CD14-positive monocyte (primary cell): ENCODE measurements around the gene CYP27C1. TPM values are rescaled to one million over a fixed set of nuclear protein-coding genes. Genes with fewer than 3 reads are reported as not detected.
A peak's percentile ranks its signal among the peaks of the same experiment; 100 is the strongest.

Source experiments
- DNase-seq, 3 donors: peaks; one replicate each; pipeline ENCODE4 v3.0.0-alpha.2; 2011 to 2022
- H2AFZ ChIP-seq: 2 replicates; pipeline ENCODE4 v1.6.0; 2012; ENCODE audit warnings: mild to moderate bottlenecking, low read depth, low read length, inconsistent platforms; ENCODE audit not compliant: insufficient read depth, poor library complexity, severe bottlenecking
- H3K27ac ChIP-seq, 2 donors: 1 replicate in 1 of 2; 2 replicates in 1 of 2; pipeline ENCODE4 v1.5.1; 2012 to 2013; ENCODE audit warnings: low read length in 2 of 2, control low read depth in 1 of 2, inconsistent platforms in 1 of 2, low read depth in 1 of 2, mild to moderate bottlenecking in 1 of 2
- H3K27me3 ChIP-seq, 2 donors: one replicate each; pipeline versions ENCODE4 v1.6.0 to v1.6.1; 2011 to 2013; ENCODE audit warnings: low read length in 2 of 2; ENCODE audit not compliant: control insufficient read depth in 2 of 2, insufficient read depth in 2 of 2
- H3K36me3 ChIP-seq, 2 donors: replicated peaks in 1 of 2; 1 replicate in 1 of 2; 2 replicates in 1 of 2; pipeline versions ENCODE4 v1.5.1 to v1.6.1; 2012 to 2013; ENCODE audit warnings: low read length in 2 of 2, control low read depth in 1 of 2, inconsistent platforms in 1 of 2, mild to moderate bottlenecking in 1 of 2; ENCODE audit not compliant: insufficient read depth in 2 of 2, control insufficient read depth in 1 of 2
- H3K4me1 ChIP-seq, 2 donors: 1 replicate in 1 of 2; 2 replicates in 1 of 2; pipeline versions ENCODE4 v1.5.1 to v1.6.1; 2012 to 2013; ENCODE audit warnings: low read length in 2 of 2, control low read depth in 1 of 2, inconsistent platforms in 1 of 2, mild to moderate bottlenecking in 1 of 2, moderate library complexity in 1 of 2; ENCODE audit not compliant: insufficient read depth in 2 of 2, control insufficient read depth in 1 of 2
- H3K4me2 ChIP-seq: replicated peaks from 2 replicates; pipeline ENCODE3; 2012; ENCODE audit warnings: low read length, moderate library complexity, mild to moderate bottlenecking; ENCODE audit not compliant: poor library complexity, severe bottlenecking; ENCODE audit errors: extremely low read depth
- H3K4me3 ChIP-seq, 3 experiments: fragments of 200-600 bp in 1 of 3; sonication (generic) in 1 of 3; replicated peaks in 1 of 3; 1 replicate in 2 of 3; 2 replicates in 1 of 3; pipeline ENCODE4 v1.5.1; 2011 to 2013; ENCODE audit warnings: low read length in 3 of 3, mild to moderate bottlenecking in 3 of 3, control low read depth in 2 of 3, low read depth in 2 of 3, inconsistent platforms in 1 of 3, moderate library complexity in 1 of 3
- H3K79me2 ChIP-seq: 2 replicates; pipeline ENCODE4 v1.6.0; 2012; ENCODE audit warnings: mild to moderate bottlenecking, control low read depth, inconsistent platforms, low read length, moderate library complexity; ENCODE audit not compliant: insufficient read depth
- H3K9ac ChIP-seq: 2 replicates; pipeline ENCODE4 v1.6.0; 2017; ENCODE audit warnings: low read length, mild to moderate bottlenecking; ENCODE audit not compliant: insufficient read depth, poor library complexity, severe bottlenecking
- H3K9me3 ChIP-seq, 2 donors: replicated peaks in 1 of 2; 1 replicate in 1 of 2; 2 replicates in 1 of 2; pipeline versions ENCODE4 v1.5.1 to v1.6.1; 2012 to 2013; ENCODE audit warnings: low read length in 2 of 2, control low read depth in 1 of 2; ENCODE audit not compliant: control insufficient read depth in 1 of 2, insufficient read depth in 1 of 2
- H4K20me1 ChIP-seq: 2 replicates; pipeline ENCODE4 v1.6.0; 2012; ENCODE audit warnings: mild to moderate bottlenecking, low read length, control low read depth, moderate library complexity; ENCODE audit not compliant: insufficient read depth
- H3K27ac Mint-ChIP-seq, 7 donors: one replicate each; pipeline ENCODE4 v1.8.0; 2020; ENCODE audit warnings: mild to moderate bottlenecking in 7 of 7, mixed read lengths in 7 of 7, moderate library complexity in 6 of 7, inconsistent platforms in 2 of 7
- H3K27me3 Mint-ChIP-seq, 3 donors: one replicate each; pipeline ENCODE4 v1.8.0; 2021 to 2022; ENCODE audit warnings: low read depth in 3 of 3, mild to moderate bottlenecking in 3 of 3, mixed read lengths in 3 of 3, moderate library complexity in 3 of 3, inconsistent platforms in 1 of 3
- H3K36me3 Mint-ChIP-seq, 2 donors: one replicate each; pipeline ENCODE4 v1.8.0; 2020; ENCODE audit warnings: mixed read lengths in 2 of 2, inconsistent platforms in 1 of 2, mild to moderate bottlenecking in 1 of 2
- H3K4me1 Mint-ChIP-seq: one replicate; pipeline ENCODE4 v1.8.0; 2020; ENCODE audit warnings: mild to moderate bottlenecking, mixed read lengths
- H3K4me3 Mint-ChIP-seq, 2 donors: one replicate each; pipeline ENCODE4 v1.8.0; 2020; ENCODE audit warnings: mild to moderate bottlenecking in 2 of 2, mixed read lengths in 2 of 2, moderate library complexity in 1 of 2
- H3K9me3 Mint-ChIP-seq, 7 donors: one replicate each; pipeline ENCODE4 v1.8.0; 2020 to 2022; ENCODE audit warnings: mixed read lengths in 7 of 7, mild to moderate bottlenecking in 6 of 7, moderate library complexity in 6 of 7, inconsistent platforms in 2 of 7
- WGBS: methylation state at CpG from one replicate; pipeline ENCODE4 v1.1.5; 2013; ENCODE audit warnings: missing lambda C conversion rate; ENCODE audit not compliant: insufficient coverage; 5-methylcytosine and 5-hydroxymethylcytosine counted together
- intact Hi-C, 2 donors: fragments of 100-400 bp; cut with micrococcal nuclease; formaldehyde crosslinking; loops; one replicate each; pipeline versions ENCODE4 v1.15.0 to v1.15.1; 2023
- polyA plus RNA-seq, 3 donors: library from polyadenylated mRNA; depleted of rRNA in 1 of 3; unstranded in 2 of 3; stranded (reverse) in 1 of 3; fragments of 300-500 nt in 2 of 3; fragments of >200 nt in 1 of 3; fragmentation: Illumina TruSeq in 2 of 3; gene quantifications; 1 replicate in 2 of 3; 2 replicates in 1 of 3; pipeline ENCODE4 v1.2.3, GENCODE V29; 2012 to 2021
- TF ChIP-seq, protein P1 (sequence below): fragments of 200-600 bp; IDR thresholded peaks from one replicate; pipeline ENCODE4 v1.8.0; 2022; ENCODE audit warnings: antibody characterized with exemption, mild to moderate bottlenecking

Gene CYP27C1
- polyA plus RNA-seq, 3 donors = not detected

DNA sequence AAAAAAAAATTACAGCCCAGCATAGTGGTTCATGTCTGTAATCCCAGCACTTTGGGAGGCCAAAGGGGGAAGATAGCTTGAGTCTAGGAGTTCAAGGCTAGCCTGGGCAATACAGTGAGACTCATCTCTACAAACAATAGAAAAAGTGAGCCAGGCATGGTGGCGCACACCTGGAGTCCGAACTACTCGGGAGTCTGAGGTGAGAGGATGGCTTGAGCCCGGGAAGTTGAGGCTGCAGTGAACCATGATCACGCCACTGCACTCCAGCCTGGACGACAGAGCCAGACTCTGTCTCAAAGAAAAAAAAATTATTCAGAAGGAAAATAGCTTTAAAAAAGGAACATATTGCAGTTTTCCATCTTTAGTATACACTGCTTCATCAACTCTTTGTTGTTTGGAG is 47.8 kb downstream of the CYP27C1 start:
- Histone ChIP-seq H3K4me3 (no peak overlapping the region), H3K4me2 (no peak overlapping the region), H3K4me1 (peaks cover 25 to 30% of the 10 kb centered on the region in 2 donors), H3K9me3 (no peaks in the 10 kb centered on the region), H3K36me3 (no peaks in the 10 kb centered on the region), H3K79me2 (no peaks in the 10 kb centered on the region), H3K9ac (no peak overlapping the region), H2AFZ (no peak overlapping the region), H4K20me1 (no peaks in the 10 kb centered on the region), H3K27me3 (no peaks in the 10 kb centered on the region), H3K27ac (no peak overlapping the region)
- DNase-seq = no peak
- TF ChIP-seq, protein P1, sequence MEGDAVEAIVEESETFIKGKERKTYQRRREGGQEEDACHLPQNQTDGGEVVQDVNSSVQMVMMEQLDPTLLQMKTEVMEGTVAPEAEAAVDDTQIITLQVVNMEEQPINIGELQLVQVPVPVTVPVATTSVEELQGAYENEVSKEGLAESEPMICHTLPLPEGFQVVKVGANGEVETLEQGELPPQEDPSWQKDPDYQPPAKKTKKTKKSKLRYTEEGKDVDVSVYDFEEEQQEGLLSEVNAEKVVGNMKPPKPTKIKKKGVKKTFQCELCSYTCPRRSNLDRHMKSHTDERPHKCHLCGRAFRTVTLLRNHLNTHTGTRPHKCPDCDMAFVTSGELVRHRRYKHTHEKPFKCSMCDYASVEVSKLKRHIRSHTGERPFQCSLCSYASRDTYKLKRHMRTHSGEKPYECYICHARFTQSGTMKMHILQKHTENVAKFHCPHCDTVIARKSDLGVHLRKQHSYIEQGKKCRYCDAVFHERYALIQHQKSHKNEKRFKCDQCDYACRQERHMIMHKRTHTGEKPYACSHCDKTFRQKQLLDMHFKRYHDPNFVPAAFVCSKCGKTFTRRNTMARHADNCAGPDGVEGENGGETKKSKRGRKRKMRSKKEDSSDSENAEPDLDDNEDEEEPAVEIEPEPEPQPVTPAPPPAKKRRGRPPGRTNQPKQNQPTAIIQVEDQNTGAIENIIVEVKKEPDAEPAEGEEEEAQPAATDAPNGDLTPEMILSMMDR = no peak
- H3K36me3 Mint-ChIP-seq = no peaks in the 10 kb centered on the region
- no peak overlapping the region for H3K4me3 Mint-ChIP-seq
- H3K27ac Mint-ChIP-seq = no peak overlapping the region
- H3K4me1 Mint-ChIP-seq = peaks cover 40% of the 10 kb centered on the region
- intact Hi-C loops = no loop called here
- H3K27me3 Mint-ChIP-seq = peaks cover 0 to 3% (median 2%) of the 10 kb centered on the region in 3 donors
- peaks cover 0 to 2% (median 0%) of the 10 kb centered on the region in 7 donors for H3K9me3 Mint-ChIP-seq
- WGBS = 100% methylated on average over 4 of the region's 6 CpGs

DNA sequence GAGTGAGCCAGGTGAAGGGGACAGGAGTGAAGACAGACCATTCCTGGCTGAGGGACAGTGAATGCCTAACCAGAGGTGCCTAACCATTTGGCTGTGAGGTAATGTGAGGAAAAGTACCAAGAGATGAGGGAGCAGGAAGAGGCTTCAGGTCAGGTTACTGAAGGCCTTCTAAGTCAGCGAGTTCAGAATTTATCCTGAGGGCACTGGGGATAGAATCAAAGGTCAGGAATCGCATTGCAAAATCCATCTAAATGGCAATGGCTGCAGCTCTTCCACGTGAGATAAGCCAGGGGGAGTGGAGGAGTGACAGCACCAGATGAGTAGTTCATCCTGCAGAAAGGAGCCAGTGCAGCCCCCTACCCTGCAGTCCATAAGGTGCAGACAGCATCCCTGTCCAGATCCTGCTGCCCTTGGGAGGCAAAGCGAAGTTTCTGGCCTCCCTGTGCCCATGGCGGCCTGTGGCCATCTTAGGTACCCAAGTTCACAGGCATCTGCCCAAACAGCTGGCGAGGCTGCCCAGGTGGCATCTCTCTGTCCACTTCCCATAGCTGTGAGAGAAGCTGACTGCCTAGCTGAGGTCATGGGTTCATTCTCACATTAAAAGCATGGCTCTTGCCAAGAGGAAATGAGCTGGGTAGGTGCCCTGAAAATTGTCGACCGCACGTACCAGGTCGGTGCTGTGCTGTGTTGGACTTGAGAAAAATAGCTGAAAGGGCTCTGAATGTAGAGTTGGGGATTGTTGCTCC is 49.5 kb downstream of the CYP27C1 start:
- Mint-ChIP-seq H3K4me1 (peaks cover 24% of the 10 kb centered on the region), H3K36me3 (no peaks in the 10 kb centered on the region), H3K4me3 (no peak overlapping the region), H3K9me3 (no peaks in the 10 kb centered on the region), H3K27me3 (peaks cover 0 to 3% (median 0%) of the 10 kb centered on the region in 3 donors), H3K27ac (peak overlapping the region in 3 of 7 donors; percentile 28 to 70 (median 49))
- intact Hi-C loops = no loop called here
- H3K36me3 ChIP-seq = no peaks in the 10 kb centered on the region
- no peak overlapping the region for H3K27ac ChIP-seq
- TF ChIP-seq, protein P1 = no peak
- WGBS = 67% methylated on average over 10 of the region's 10 CpGs
- no peaks in the 10 kb centered on the region for H3K79me2 ChIP-seq
- no peak overlapping the region for H3K4me2 ChIP-seq
- H3K4me1 ChIP-seq = peaks cover 11 to 14% of the 10 kb centered on the region in 2 donors
- H3K9ac ChIP-seq = no peak overlapping the region
- no peaks in the 10 kb centered on the region for H3K27me3 ChIP-seq
- no peaks in the 10 kb centered on the region for H4K20me1 ChIP-seq
- H3K4me3 ChIP-seq = no peak overlapping the region
- no peaks in the 10 kb centered on the region for H3K9me3 ChIP-seq
- DNase-seq = no peak
- H2AFZ ChIP-seq = no peak overlapping the region
